Measurements from ENCODE around the gene TMEM270. TPM values are rescaled to one million over a fixed set of nuclear protein-coding genes. Genes with fewer than 3 reads are reported as not detected.
A peak's percentile ranks its signal among the peaks of the same experiment; 100 is the strongest.

The TMEM270 gene
- total RNA-seq, 1 experiment from 2014 or later = 1.1 TPM

GRCh38 chr7:73824986-73825385 lies 36.0 kb upstream of the TMEM270 start:
- Histone ChIP-seq H3K27ac (ENCODE audit: low read depth, low read length) (peak overlapping the region; percentile 40; the same call in 1 of the 2 replicates), H3K4me2 (ENCODE audit: low read length) (peak overlapping the region; percentile 94), H4K20me1 (ENCODE audit: insufficient read depth) (no peaks in the 10 kb centered on the region), H3K4me1 (ENCODE audit: control insufficient read depth in 1 of 2, insufficient read depth in 2 of 2, low read length in 2 of 2) (peaks cover 81 to 91% of the 10 kb centered on the region in 2 experiments), H3K9me2 (ENCODE audit: insufficient read depth) (no peaks in the 10 kb centered on the region), H2AFZ (ENCODE audit: low read depth, low read length, poor library complexity, severe bottlenecking) (no peak overlapping the region), H3K9me3 (ENCODE audit: control insufficient read depth in 1 of 2, insufficient read depth in 1 of 2, low read depth in 1 of 2, low read length in 2 of 2) (no peaks in the 10 kb centered on the region), H3K27me3 (ENCODE audit: insufficient read depth, low read length) (no peaks in the 10 kb centered on the region), H3K36me3 (ENCODE audit: control insufficient read depth in 1 of 2, insufficient read depth in 2 of 2, low read length in 2 of 2) (no peaks in the 10 kb centered on the region), H3K9ac (ENCODE audit: low read length) (peak overlapping the region; percentile 61; the same call in 1 of the 2 replicates), H3K4me3 (replicated peaks in 1 of 2; ENCODE audit: low read depth in 1 of 2, low read length in 2 of 2) (no peak overlapping the region), H3K79me2 (ENCODE audit: insufficient read depth, low read length) (no peaks in the 10 kb centered on the region; the same call in 1 of the 2 replicates)
- intact Hi-C loops (cut with micrococcal nuclease) = no loop called here
- POLR2A ChIA-PET = interaction anchor here (1.7 kb wide), 1 partner anchor 11 kb away, joined by 4 read pairs; no protein-coding TSS in a partner anchor
- no peak for ATAC-seq
- no peak for TF ChIP-seq YY1 (IDR thresholded peaks at IDR 0.05; ENCODE audit: extremely low read depth, insufficient replicate concordance, low read depth, low read length)
- no peak for TF ChIP-seq ATF3 (IDR thresholded peaks at IDR 0.05)
- TF ChIP-seq SP1 (IDR thresholded peaks at IDR 0.05; ENCODE audit: low read depth) = no peak
- TF ChIP-seq EZH2 (IDR thresholded peaks at IDR 0.05) = no peak
- no peak for TF ChIP-seq CBX3 (IDR thresholded peaks at IDR 0.05; ENCODE audit: low read depth)
- TF ChIP-seq ZNF274 (IDR thresholded peaks at IDR 0.05; ENCODE audit: low read depth, low read length) = no peak
- TF ChIP-seq EGR1 (IDR thresholded peaks at IDR 0.05; ENCODE audit: low read depth) = no peak
- no peak for TF ChIP-seq EZH2phosphoT487 (IDR thresholded peaks at IDR 0.05; ENCODE audit: borderline replicate concordance)
- DNase-seq (ENCODE audit: low read depth, low spot score) = no peak
- CTCF ChIA-PET = no interaction called here
- RAD21 ChIA-PET (ENCODE audit: low non-redundant PET in 1 of 2, low total read pairs in 2 of 2, uncharacterized antibody in 2 of 2, unreplicated experiment in 2 of 2) = no interaction called here
- BruUV-seq (replicated peaks) = no TSS peak

GRCh38 chr7:73827567-73828106 lies 33.3 kb upstream of the TMEM270 start:
- Histone ChIP-seq H2AFZ (ENCODE audit: low read depth, low read length, poor library complexity, severe bottlenecking) (no peak overlapping the region), H3K9me3 (ENCODE audit: control insufficient read depth in 1 of 2, insufficient read depth in 1 of 2, low read depth in 1 of 2, low read length in 2 of 2) (no peaks in the 10 kb centered on the region), H3K36me3 (ENCODE audit: control insufficient read depth in 1 of 2, insufficient read depth in 2 of 2, low read length in 2 of 2) (0 out of 4 replicates have a peak, but pooled peaks cover 0 to 7% of the 10 kb centered on the region in 2 experiments), H3K4me1 (ENCODE audit: control insufficient read depth in 1 of 2, insufficient read depth in 2 of 2, low read length in 2 of 2) (peaks cover 73 to 97% of the 10 kb centered on the region in 2 experiments), H3K27me3 (ENCODE audit: insufficient read depth, low read length) (no peaks in the 10 kb centered on the region), H4K20me1 (ENCODE audit: insufficient read depth) (no peaks in the 10 kb centered on the region), H3K9ac (ENCODE audit: low read length) (peak overlapping the region; percentile 99), H3K4me2 (ENCODE audit: low read length) (peak overlapping the region; percentile 99), H3K79me2 (ENCODE audit: insufficient read depth, low read length) (peaks cover 19% of the 10 kb centered on the region), H3K27ac (ENCODE audit: low read depth, low read length) (peak overlapping the region; percentile 96), H3K4me3 (replicated peaks in 1 of 2; ENCODE audit: low read depth in 1 of 2, low read length in 2 of 2) (peak overlapping the region; percentile 23 to 31), H3K9me2 (ENCODE audit: insufficient read depth) (no peaks in the 10 kb centered on the region)
- POLR2A ChIA-PET = interaction anchor here (0.6 to 2.3 kb wide), 14 partner anchors 13 to 356 kb away, joined by 3 to 21 read pairs (median 5); partner anchors contain the start of genes ABHD11, CLDN3 and METTL27
- RAD21 ChIA-PET (ENCODE audit: low non-redundant PET in 1 of 2, low total read pairs in 2 of 2, uncharacterized antibody in 2 of 2, unreplicated experiment in 2 of 2) = interaction anchor here (0.9 to 1.2 kb wide), 5 partner anchors 16 to 94 kb away, joined by 3 to 5 read pairs (median 4); no protein-coding TSS in a partner anchor
- peak; percentile 87 for DNase-seq (ENCODE audit: low read depth, low spot score)
- TSS peak; percentile 71 for BruUV-seq (replicated peaks)
- intact Hi-C loops (cut with micrococcal nuclease) = no loop called here
- TF ChIP-seq POLR2A (IDR thresholded peaks at IDR 0.05; ENCODE audit: borderline replicate concordance, extremely low read depth, insufficient read depth, insufficient read length) (peak; percentile 23), POLR2AphosphoS5 (IDR thresholded peaks at IDR 0.05; ENCODE audit: low read depth, low read length) (peak; percentile 31), SIN3A (IDR thresholded peaks at IDR 0.05; ENCODE audit: low read depth) (no peak)
- CTCF ChIA-PET = interaction anchor here (0.7 to 3.1 kb wide), 5 partner anchors 16 to 199 kb away, joined by 3 to 12 read pairs (median 3); partner anchors contain the start of gene ABHD11
- peak; percentile 29 for ATAC-seq

Data from HCT116 (cell line).